Activated effector memory CD4-positive, alpha-beta T cell treated with Interleukin-2 at 50 U/mL for 16 hours (primary cell): Measurements from ENCODE around the gene TRAPPC1.

Source experiments
- DNase-seq: peaks from one replicate; pipeline ENCODE4 v3.0.0-alpha.2; 2020

TRAPPC1 gene

GRCh38 chr17:7894866-7895265, 36.9 kb downstream of the TRAPPC1 start:
- DNase-seq: no peak

DNA sequence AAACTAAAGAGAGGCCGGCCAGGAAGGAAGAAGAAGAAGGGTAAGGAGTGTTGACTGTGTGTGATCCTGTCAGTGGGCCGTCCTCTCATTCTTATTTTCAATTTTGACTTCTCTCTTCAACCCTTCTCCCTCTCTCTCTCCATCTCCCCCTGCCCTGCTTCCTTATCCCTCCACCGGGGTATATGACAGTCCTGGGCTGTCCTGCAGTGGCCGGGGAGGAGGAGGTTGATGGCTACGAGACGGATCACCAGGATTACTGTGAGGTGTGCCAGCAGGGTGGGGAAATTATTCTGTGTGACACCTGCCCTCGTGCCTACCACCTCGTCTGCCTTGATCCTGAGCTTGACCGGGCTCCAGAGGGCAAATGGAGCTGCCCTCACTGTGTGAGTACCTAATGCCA, 37.5 kb downstream of the TRAPPC1 start:
- no peak for DNase-seq

GRCh38 chr17:7893187-7893880, 38.4 kb downstream of the TRAPPC1 start:
- DNase-seq: no peak

DNA sequence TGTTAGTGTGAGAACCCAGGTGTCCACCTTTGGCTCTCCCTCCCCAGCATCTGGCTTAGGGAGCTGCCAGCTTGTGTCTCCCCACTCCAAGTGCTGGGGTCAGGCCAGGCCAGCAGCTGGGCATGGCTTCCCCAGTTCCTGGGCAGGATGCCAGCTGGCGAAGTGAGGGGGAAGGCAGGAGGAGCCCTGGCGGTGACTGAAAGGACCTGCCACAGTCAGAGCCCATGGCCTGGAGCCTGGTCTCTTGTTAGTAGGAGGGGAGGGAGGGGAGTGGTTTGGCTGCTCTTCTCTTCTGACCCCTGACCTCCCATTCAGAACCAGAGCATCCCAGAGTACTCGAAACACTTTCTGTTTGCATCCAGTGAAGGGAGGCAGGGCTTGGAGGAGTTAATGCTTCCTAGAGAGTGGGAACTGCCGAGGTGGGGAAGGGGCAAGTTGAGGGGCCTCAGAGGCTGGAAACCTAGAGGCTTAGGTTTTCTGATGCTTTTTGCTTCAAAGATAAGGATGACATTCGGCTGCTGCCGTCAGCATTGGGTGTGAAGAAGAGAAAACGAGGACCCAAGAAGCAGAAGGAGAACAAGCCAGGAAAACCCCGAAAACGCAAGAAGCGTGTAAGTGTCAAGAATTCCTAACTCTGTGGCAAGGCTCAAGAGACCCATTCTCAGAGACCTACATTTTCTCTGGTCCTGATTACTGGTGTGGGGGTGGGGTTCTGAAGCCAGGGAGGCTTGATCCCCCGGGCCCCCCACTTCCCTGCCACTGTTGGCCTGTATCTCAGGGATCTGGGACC, 42.4 kb downstream of the TRAPPC1 start:
- DNase-seq: peak; percentile 20

- DNase-seq: peak; percentile 41
These were observed 43.4 kb downstream of the TRAPPC1 start, which contains the start of gene CHD3 for GRCh38 chr17:7888184-7888920. CHD3 (plus strand) TSS chr17:7888789; CDS start chr17:7889001, 212 bp downstream.

DNA sequence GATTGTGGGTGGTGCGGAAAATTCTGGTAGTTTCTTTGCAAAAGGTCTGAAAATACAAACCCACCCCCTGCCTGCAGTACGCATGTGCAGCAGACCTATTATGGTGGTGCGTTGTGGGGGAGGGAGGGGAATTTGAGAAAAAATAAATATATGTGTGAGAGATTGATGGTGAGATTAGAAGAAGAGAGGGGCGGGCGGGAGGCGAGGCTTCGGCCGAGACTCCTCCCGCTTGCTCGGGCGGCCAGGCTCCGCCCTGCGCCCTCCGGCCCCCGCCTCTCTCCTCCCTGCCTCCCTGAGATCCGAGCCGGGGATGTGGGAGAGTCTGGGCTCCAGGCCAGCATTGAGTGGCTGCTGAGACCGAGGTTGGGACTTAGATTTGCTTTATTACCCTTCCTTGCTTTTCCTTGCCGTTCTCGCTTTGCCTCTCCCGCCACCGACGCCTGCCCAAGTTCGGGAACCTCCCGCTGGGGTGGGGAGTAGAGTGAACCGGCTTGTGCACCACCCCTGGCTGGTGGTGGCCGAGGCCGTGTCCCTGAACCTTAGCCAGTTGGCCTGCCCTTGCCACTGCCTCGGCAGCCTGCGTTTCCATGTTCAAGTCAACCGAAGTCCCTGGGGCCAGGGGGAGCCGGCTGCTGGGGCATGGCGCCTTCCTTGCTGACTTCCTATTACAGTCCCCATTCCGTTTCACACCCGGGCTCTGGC, 44.1 kb downstream of the TRAPPC1 start:
- peak; percentile 84 for DNase-seq

GRCh38 chr17:7887038-7887481, 44.7 kb downstream of the TRAPPC1 start:
- no peak for DNase-seq

GRCh38 chr17:7886227-7887037, 45.3 kb downstream of the TRAPPC1 start:
- DNase-seq: peak; percentile 39

DNA sequence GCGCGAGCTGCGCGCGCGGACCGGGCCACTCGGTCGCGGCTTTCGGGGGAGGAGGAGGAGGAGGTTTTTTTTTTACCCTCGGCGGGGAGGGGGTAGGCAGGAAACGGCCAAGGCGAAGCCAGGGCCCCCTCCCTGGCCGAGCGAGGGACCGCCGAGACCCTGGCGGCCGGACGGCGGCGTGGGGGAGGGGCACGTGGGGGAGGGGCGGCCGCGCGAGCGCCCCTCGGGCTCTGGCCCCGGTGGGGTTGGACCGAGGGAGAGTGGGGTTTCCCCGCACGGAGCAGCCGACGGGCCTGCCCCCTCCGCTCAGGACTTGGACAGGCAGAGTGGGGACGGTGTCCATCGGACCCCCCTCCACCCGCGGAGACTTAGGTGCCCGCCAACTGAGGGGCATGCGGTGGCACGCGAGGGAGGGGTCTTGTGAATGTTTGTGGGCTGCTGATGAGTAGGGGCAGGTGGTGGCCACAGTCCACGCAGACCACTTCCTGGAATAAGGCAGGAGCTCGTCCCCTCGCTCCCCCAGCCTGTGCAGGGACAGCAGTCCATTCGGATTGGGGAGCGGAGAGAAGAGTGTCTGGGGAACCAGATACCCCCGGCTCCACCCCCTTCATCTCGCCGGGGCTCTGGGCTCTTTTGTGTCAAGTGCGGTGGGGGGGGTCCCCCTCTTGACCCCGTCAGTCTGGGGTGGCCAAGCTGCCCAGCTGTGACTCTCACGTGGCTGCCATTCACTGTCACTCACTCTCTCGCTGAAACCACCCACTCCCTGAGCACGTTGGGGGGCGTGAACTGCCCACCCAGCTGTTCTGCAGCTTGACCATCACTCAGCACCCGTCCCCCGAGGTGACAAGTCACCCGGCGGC, 46.1 kb downstream of the TRAPPC1 start:
- peak; percentile 18 for DNase-seq

- DNase-seq: peak; percentile 25
These were observed 47.0 kb downstream of the TRAPPC1 start for GRCh38 chr17:7884581-7885366.

- DNase-seq: no peak
These were observed 47.9 kb downstream of the TRAPPC1 start for GRCh38 chr17:7883781-7884386.

GRCh38 chr17:7882629-7883028, 49.1 kb downstream of the TRAPPC1 start:
- no peak for DNase-seq

DNA sequence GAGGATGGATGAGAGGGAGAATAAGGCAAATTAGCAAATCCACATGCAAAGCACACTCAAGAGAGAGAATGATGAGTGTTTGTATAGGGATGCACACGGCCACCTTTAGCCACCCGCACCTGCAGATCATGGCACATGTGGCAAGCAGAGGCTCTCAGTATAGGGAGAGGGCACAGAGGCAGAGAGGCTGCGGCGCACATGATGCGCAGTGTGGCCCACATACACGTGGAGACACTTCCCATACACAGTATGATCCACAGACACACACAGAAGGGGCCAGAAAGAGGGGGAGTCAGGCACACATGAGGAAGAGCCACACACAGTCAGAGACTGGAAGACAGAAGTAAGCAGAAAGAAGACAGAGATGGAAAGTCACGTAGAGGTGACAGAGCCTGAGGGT, 49.7 kb downstream of the TRAPPC1 start:
- DNase-seq: no peak

- DNase-seq: no peak
These were observed 50.3 kb downstream of the TRAPPC1 start for GRCh38 chr17:7881276-7882054.
